Renal cortex interstitium (tissue), 11 donors: Measurements from ENCODE around the gene NDUFS3. TPM values are rescaled to one million over a fixed set of nuclear protein-coding genes. Genes with fewer than 3 reads are reported as not detected.

Experiments used
- DNase-seq, 11 donors: peaks; one replicate each; pipeline ENCODE4 v3.0.0-alpha.2; 2013; ENCODE audit warnings: low read depth in 9 of 11, low spot score in 4 of 11; ENCODE audit errors: extremely low read depth in 1 of 11
- polyA plus RNA-seq, 3 donors: library from polyadenylated mRNA; unstranded; fragments of 120-200 nt; gene quantifications; one replicate each; pipeline ENCODE4 v1.2.1, GENCODE V29; 2013; ENCODE audit not compliant: insufficient read length in 3 of 3

NDUFS3 gene
- polyA plus RNA-seq, 3 donors = 136 to 148 (median 141) TPM

GRCh38 chr11:47605921-47606320, 27.0 kb downstream of the NDUFS3 start:
- no peak for DNase-seq

GRCh38 chr11:47606731-47607130, 27.9 kb downstream of the NDUFS3 start:
- no peak for DNase-seq

- no peak for DNase-seq
These were observed 28.5 kb downstream of the NDUFS3 start for GRCh38 chr11:47607380-47607779.

- no peak for DNase-seq
These were observed 30.8 kb downstream of the NDUFS3 start for GRCh38 chr11:47609675-47610074.

- no peak for DNase-seq
These were observed 32.5 kb downstream of the NDUFS3 start for GRCh38 chr11:47611348-47611794.

GRCh38 chr11:47615249-47615648, 36.4 kb downstream of the NDUFS3 start:
- DNase-seq = no peak

GRCh38 chr11:47616726-47617416, 38.0 kb downstream of the NDUFS3 start:
- DNase-seq = peak in 3 of 11 donors; percentile 29 to 54 (median 45)

- DNase-seq = no peak
These were observed 38.5 kb downstream of the NDUFS3 start for GRCh38 chr11:47617417-47617809.

GRCh38 chr11:47620836-47621378, 42.0 kb downstream of the NDUFS3 start:
- DNase-seq = no peak

- DNase-seq = no peak
These were observed 47.4 kb downstream of the NDUFS3 start for GRCh38 chr11:47626234-47626633.

GRCh38 chr11:47628026-47628425, 49.2 kb downstream of the NDUFS3 start:
- no peak for DNase-seq

GRCh38 chr11:47631473-47631872, 52.6 kb downstream of the NDUFS3 start:
- DNase-seq = no peak

Other genes with a start within 250 kb of the NDUFS3 start
- under 1 TPM in 2 of 3 donors, not detected in 1; 0.08 to 0.14 TPM for gene MYBPC3, start 226.4 kb upstream of the NDUFS3 start, polyA plus RNA-seq
- gene SPI1, start 200.5 kb upstream of the NDUFS3 start, polyA plus RNA-seq = 1 to 10 TPM; 2.8 to 5.2 (median 4.9) TPM
- gene SLC39A13, start 170.5 kb upstream of the NDUFS3 start, polyA plus RNA-seq = 10 to 100 TPM; 38.7 to 67.4 (median 55.8) TPM
- 100 to 1,000 TPM; 132 to 174 (median 160) TPM for gene PSMC3, start 152.6 kb upstream of the NDUFS3 start, polyA plus RNA-seq
- under 1 TPM; 0.11 to 0.52 (median 0.19) TPM for gene RAPSN, start 129.9 kb upstream of the NDUFS3 start, polyA plus RNA-seq
- gene CELF1, start 25.9 kb upstream of the NDUFS3 start, polyA plus RNA-seq = 100 to 1,000 TPM; 108 to 126 (median 112) TPM
- 10 to 100 TPM; 47.0 to 59.2 (median 51.9) TPM for gene PTPMT1, start 13.5 kb upstream of the NDUFS3 start, polyA plus RNA-seq
- gene KBTBD4, start 104 bp upstream of the NDUFS3 start, polyA plus RNA-seq = 10 to 100 TPM; 25.8 to 27.5 (median 25.9) TPM
- gene FAM180B, start 7.6 kb downstream of the NDUFS3 start, polyA plus RNA-seq = under 1 TPM; 0.24 to 0.50 (median 0.40) TPM
- 10 to 100 TPM in 1 of 3 donors, 1 to 10 TPM in 2; 6.1 to 14.2 (median 8.2) TPM for gene C1QTNF4, start 15.3 kb downstream of the NDUFS3 start, polyA plus RNA-seq
- gene MTCH2, start 63.5 kb downstream of the NDUFS3 start, polyA plus RNA-seq = 100 to 1,000 TPM; 107 to 130 (median 124) TPM
- 10 to 100 TPM in 1 of 3 donors, 1 to 10 TPM in 2; 6.6 to 14.9 (median 8.4) TPM for gene AGBL2, start 136.3 kb downstream of the NDUFS3 start, polyA plus RNA-seq
- gene FNBP4, start 188.3 kb downstream of the NDUFS3 start, polyA plus RNA-seq = 100 to 1,000 TPM; 106 to 194 (median 131) TPM